ENCODE measurements around the gene AUP1. TPM values are rescaled to one million over a fixed set of nuclear protein-coding genes. Genes with fewer than 3 reads are reported as not detected.

Gene AUP1
- total and polyA plus RNA-seq, 10 of the 15 experiments (the other 5 are each of a cell fraction or from before 2014, with no cell fraction given) = 39.1 to 215 (median 138) TPM

GRCh38 chr2:74576211-74576862 is 46.8 kb upstream of the AUP1 start:
- no peaks in the 10 kb centered on the region for H3K36me3 ChIP-seq (ENCODE audit: control insufficient read depth in 2 of 2, insufficient read depth in 2 of 2, low read length in 1 of 2)
- H3K27ac ChIP-seq (ENCODE audit: control insufficient read depth, insufficient read depth) = 0 out of 2 replicates have a peak overlapping the region, but pooled peaks have one; percentile 67
- no peaks in the 10 kb centered on the region for H3K79me2 ChIP-seq (ENCODE audit: control insufficient read depth, insufficient read depth, low read length)
- ATAC-seq = no peak
- H3K4me3 ChIP-seq = no peak overlapping the region
- H4K20me1 ChIP-seq (ENCODE audit: control insufficient read depth, insufficient read depth) = no peaks in the 10 kb centered on the region
- SMC1A ChIA-PET (ENCODE audit: uncharacterized antibody, unreplicated experiment) = interaction anchor here (0.7 to 16.6 kb wide), 14 partner anchors 10 to 480 kb away, joined by 3 to 371 read pairs (median 6); partner anchors contain the start of genes AUP1, CCDC142, HTRA2 and INO80B
- intact Hi-C loops (cut with micrococcal nuclease; ENCODE audit: unreplicated experiment) (no loop called here), in situ Hi-C loops (cut with MboI) (no loop called here)
- no peaks in the 10 kb centered on the region for H3K9me3 ChIP-seq (replicated peaks; ENCODE audit: control insufficient read depth, insufficient read depth, low read length)
- no TSS peak for BruUV-seq (replicated peaks)
- no peak for DNase-seq (ENCODE audit: low read depth, low spot score)
- peak overlapping the region; percentile 31 for H2AFZ ChIP-seq (ENCODE audit: control insufficient read depth, low read depth, low read length)
- WGBS (ENCODE audit: insufficient coverage, insufficient replicate concordance, low lambda C conversion rate, missing lambda C conversion rate) = 98% methylated on average over 7 of the region's 7 CpGs
- CTCF ChIA-PET = interaction anchor here (1.0 to 17.4 kb wide), 10 partner anchors 9 to 101 kb away, joined by 3 to 281 read pairs (median 5); partner anchors contain the start of genes AUP1, CCDC142, HTRA2 and PCGF1
- RAD21 ChIA-PET (ENCODE audit: unreplicated experiment) = interaction anchor here (1.0 to 10.3 kb wide), 10 partner anchors 9 to 136 kb away, joined by 3 to 152 read pairs (median 6); partner anchors contain the start of gene LOXL3
- FAIRE-seq = no peak
- no peaks in the 10 kb centered on the region for H3K27me3 ChIP-seq (replicated peaks in 1 of 2; ENCODE audit: control insufficient read depth in 2 of 2, insufficient read depth in 2 of 2, low read length in 1 of 2)
- POLR2A ChIA-PET = interaction anchor here (0.6 to 25.0 kb wide), 11 partner anchors 8 to 358 kb away, joined by 3 to 441 read pairs (median 5); partner anchors contain the start of genes AUP1, DOK1, HTRA2 and LOXL3
- no peak for TF ChIP-seq SKIL (IDR thresholded peaks at IDR 0.05; ENCODE audit: low read depth, poor library complexity, severe bottlenecking)
- no peak for TF ChIP-seq JUND (IDR thresholded peaks at IDR 0.05; ENCODE audit: low read depth, low read length)
- no peak for TF ChIP-seq POLR2AphosphoS2 (IDR thresholded peaks at IDR 0.05; ENCODE audit: low read depth, low read length)
- TF ChIP-seq MEF2B (IDR thresholded peaks at IDR 0.05; ENCODE audit: partially characterized antibody, poor library complexity, severe bottlenecking) = no peak
- no peak for TF ChIP-seq TAF1 (IDR thresholded peaks at IDR 0.05; ENCODE audit: borderline replicate concordance, low read depth, low read length)
- TF ChIP-seq E4F1 (IDR thresholded peaks at IDR 0.05; ENCODE audit: borderline replicate concordance, partially characterized antibody) = no peak
- peaks cover 57% of the 10 kb centered on the region for H3K4me1 ChIP-seq (ENCODE audit: control insufficient read depth, insufficient read depth, low read length)
- H3K9ac ChIP-seq (ENCODE audit: control insufficient read depth, insufficient read depth, low read length) = no peak overlapping the region
- no peak overlapping the region for H3K4me2 ChIP-seq (ENCODE audit: control insufficient read depth, insufficient read depth)

Data from GM12878 (cell line).